GM19351 (cell line): ENCODE results near the gene DOK6.
"Not testable (repeated sequence)": the region's sequence is repeated elsewhere in the genome, so short reads cannot be mapped to it uniquely, and the experiment has no call there.

ENCODE experiments used
- ATAC-seq: cut with Tn5 transposase; IDR thresholded peaks from one replicate; pipeline ENCODE4 v1.9.1; 2021; ENCODE audit warnings: mild to moderate bottlenecking, moderate library complexity; ENCODE audit not compliant: unreplicated experiment

Gene DOK6

DNA sequence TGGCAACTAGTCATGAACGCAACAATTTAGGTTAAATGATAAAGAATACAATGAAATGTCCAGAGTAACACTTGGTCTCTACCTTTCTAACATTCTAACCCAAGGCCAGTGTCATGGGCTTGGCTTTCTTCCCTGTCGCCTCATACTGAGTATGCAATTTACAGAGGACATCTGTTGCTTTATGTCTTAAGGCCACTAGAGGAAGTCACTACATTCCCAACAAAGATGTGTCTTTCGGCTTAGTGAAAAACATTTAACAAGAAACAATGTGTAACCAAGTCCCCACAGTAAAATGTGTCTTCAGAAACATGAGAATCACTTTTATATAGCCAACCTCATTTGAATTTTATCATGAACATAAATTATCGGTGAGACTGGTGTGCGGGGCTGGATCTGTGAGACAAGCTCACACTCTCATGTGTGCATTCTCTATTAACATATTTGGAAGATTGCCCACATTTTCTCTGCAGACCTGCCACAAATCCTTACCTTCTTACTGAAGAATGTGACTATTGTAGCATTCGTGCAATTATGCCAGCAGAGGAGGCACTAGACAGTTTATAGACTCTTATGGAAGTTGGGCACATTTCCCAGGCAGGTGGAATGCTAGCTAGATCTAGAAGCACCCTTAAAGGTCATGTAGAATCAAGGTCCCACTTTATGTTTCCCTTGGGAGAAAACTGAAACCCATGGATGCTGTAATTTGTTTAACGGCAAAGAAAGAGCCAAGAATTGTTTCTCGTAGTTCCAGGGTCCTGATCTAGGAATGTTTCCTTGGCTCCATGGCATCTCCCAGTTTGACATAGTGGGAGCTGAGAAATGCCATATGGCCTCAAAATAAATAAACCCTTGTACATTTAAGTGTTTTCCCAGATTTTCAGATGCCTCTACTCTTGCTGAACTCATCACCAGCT, 445.2 kb downstream of the DOK6 start:
- no peak for ATAC-seq

- ATAC-seq: no peak
These were observed 452.4 kb downstream of the DOK6 start for GRCh38 chr18:69853051-69853450.

DNA sequence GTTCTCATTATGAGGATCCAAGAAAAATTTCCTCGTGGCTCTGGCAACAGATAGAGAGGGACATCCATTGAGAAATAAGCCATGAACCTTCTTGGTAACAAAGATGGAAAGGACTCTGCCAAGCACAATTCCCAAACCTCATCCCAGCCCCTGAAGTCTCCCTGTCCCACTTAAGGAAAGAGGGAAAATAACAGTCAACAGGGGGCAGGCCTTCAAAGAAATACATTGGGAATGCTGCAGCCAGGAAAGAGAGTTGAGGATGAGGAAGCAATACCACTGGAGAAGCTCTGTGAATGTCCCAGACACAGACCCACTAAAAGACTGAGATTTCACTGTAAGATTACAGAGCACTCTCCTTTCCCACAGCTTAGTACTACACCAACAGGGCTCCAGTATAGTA, 453.8 kb downstream of the DOK6 start:
- no peak for ATAC-seq

DNA sequence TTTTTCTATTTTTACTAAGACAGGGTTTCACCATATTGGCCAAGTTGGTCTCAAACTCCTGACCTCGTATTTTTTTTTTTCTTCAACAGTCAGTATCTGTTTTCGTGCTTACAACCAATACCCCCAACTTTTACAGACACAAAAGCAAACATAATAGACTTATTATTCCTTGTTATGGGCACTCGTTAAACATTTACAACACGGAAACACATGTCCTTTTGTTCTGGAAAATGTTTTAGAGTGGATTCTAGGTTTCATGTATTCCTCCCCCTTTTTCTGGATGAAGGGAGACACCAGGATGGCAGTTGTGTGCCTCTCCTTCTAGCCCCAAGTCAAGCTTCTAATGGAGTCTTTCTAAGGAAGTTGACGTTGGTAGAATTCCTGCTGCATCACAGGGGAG, 458.2 kb downstream of the DOK6 start:
- ATAC-seq: no peak

DNA sequence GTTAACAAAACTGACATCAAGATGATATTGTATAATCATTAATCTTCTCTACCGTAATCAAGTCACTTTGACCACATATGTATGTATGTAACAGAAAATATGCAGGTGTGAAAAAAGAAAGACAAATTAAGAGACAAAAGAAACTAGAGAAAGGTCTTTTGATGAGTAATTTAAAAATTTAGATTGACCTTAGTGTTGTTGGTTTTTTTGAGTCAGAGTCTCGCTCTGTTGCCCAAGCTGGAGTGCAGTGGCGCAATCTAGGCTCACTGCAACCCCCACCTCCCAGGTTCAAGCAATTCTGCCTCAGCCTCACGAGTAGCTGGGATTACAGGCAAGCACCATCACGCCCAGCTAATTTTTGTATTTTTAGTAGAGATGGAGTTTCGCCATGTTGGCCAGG, 464.1 kb downstream of the DOK6 start:
- ATAC-seq: peak; percentile 65

DNA sequence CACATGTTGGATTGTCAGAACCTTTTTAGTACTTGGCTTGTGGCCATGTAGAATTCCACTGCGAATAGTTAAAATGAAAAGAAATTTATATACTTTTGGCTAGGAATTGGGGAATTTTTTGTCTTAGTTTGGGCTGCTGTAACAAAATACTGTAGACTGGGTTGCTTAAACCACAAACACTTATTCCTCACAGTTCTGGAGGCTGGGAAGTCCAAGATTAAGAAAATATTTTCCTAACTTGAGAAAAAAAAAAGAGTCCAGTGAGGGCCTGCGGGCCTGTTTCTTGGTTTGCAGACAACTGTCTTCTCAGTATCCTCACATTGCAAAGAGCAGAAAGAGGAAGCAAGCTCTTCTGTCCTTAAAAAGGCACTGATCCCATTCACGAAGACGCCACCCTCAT, 465.1 kb downstream of the DOK6 start:
- no peak for ATAC-seq

DNA sequence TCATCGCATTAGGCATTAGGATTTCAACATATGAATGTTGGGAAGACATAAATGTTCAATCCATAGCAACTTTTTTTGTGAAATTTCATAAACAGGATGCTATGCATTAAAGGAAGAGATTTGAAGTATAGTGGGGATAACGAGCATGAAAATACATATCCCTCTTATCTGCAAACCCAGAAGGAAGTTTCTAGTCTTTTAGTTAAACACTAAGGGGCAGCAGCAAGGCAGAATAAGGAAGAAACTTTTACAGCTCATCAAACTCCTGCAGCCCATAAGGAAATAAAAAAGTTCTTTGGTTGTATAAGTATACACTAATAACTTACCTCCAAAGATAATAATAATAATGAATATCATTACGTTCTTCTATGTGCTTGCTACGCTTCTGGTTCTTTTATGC, 465.5 kb downstream of the DOK6 start:
- no peak for ATAC-seq

DNA sequence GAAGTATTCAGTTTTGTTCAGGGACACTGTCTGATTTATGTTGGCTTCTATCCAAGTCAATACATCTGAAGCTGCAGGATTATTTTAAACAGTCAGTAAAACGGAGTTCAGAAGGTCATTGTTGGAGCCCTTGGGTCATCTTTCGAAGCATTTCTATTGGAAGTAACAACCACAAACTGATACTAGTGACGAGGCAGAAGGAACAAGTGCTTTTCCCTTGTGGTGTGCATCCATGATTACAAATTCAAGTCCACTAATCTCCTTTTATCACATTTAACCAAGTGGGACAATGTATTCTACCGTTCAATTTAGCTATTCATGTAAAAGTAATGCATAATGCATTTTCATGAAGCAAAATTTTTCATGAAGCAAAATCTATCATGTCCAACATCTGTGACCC, 470.0 kb downstream of the DOK6 start:
- no peak for ATAC-seq

GRCh38 chr18:69871363-69871762, 470.7 kb downstream of the DOK6 start:
- no peak for ATAC-seq

GRCh38 chr18:69872661-69873060, 472.0 kb downstream of the DOK6 start:
- ATAC-seq: no peak

- ATAC-seq: no peak
These were observed 473.4 kb downstream of the DOK6 start for GRCh38 chr18:69874058-69874457.

- no peak for ATAC-seq
These were observed 475.8 kb downstream of the DOK6 start for GRCh38 chr18:69876490-69876889.

DNA sequence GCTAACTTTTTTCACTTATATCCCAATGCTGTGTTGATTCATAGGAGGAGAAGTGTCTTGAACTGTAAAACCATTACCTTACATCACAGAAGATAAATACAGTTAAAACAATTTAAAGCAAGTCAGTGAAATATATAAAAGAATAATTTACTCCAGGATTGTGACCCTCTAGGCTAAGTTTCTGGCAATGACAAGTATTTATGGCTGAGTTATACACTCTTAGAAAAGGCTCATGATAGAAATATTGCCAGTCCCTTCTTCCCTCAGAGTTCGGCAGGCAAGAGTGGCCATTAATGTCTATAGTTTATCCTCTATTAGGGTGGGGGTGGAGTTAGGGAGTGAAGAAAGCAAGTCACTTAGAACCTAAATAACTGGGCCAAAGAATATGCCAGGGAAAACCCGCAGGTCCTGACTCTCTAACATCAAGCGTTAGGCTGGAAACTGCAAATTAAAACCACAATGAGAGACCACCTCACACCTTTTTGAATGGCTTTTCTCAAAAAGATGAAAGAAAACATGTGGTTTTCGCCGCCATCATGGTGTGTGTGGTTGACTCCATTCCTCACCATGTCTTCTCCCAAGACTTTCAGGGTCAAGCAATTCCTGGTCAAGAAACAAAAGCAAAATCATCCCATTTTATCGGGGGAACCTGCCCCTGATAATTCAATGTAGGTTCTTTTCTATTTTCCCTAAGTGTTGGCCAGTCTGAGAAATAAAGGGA, 477.7 kb downstream of the DOK6 start:
- no peak for ATAC-seq

GRCh38 chr18:69879051-69879450, 478.4 kb downstream of the DOK6 start:
- ATAC-seq: not testable (repeated sequence)

GRCh38 chr18:69880083-69880482, 479.4 kb downstream of the DOK6 start:
- ATAC-seq: no peak

DNA sequence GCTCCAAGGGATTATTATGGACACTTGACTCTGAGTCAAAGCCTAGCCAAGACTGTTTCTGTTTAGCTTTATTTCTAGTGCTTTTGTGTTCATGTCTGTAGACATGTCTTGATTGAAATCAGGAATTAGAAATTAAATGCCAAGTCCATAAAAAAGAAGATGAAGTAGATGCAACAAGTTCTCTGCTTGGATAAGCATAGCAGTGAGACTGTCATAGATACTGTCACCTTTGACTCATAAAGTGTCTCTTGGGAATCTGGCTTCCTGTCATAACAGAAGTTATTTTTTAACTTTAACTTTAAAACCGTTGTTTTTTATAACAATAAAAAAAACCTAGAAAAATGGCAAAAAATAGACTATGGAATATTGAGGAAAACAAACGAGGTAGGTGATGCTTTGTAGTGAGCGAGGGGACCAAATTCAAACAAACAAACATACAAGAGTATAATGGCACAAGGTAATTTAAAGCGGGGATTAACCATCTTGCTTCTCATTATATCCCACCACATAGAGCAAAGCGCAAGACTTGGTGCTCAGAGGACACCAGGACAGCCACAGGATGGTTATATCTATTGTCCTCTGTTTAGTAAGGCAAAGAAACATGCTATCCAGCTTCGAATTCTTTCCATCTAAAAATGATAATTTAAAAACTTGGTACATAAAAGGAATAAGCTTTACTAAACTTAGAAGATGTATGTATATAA, 482.4 kb downstream of the DOK6 start:
- ATAC-seq: peak; percentile 35

- ATAC-seq: no peak
These were observed 483.1 kb downstream of the DOK6 start for GRCh38 chr18:69883781-69884180.

DNA sequence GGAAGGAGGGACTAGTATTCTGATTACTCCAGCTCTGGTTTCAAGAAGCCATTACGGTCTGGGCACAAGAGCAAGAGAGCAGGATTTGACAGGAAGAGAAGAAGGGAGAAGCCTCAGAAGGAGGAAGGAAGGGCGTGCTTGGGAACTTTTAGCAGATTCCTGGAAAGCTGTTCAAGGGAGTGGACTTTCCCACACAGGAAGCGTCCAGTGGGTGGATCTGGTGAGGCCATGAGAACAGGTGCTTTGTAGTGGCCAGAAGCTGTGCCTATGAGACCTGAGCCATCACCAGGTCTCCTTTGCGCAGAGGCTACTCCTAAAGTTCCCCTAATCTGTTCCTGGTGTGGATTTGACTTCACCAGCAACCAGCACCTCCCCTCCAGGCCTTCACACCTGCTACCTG, 484.7 kb downstream of the DOK6 start:
- ATAC-seq: no peak

DNA sequence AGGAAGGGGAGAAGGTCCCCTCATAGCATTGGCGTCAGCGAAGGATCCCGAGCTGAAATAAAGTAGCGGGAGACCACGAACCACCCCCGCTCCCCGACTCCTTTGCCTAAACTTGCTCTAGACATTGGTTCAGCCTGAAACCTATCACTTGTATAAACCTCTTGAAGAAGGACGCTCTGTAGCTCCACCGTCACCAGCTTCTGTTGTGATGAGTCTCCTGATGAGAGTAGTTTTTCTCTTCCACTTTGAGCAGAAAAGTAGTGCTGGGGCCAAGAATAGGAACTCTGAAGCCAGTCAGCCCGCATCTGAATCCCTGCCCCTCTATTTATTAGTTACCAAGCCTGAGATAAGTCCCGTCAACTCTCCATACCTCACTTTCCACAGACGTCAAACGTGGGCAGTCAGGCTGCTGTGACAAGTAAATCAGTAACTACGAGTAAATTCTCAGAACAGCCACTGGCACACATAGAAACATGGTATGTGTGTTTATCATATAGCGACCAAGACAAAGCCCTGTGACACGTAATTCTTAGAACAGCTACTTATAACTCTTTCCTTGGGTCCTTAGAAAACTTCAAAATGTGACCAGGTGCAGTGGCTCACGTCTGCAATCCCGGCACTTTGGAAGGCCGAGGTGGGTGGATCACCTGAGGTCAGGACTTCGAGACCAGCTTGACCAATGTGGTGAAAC, 485.3 kb downstream of the DOK6 start:
- ATAC-seq: peak; percentile 72

- no peak for ATAC-seq
These were observed 486.6 kb downstream of the DOK6 start for GRCh38 chr18:69887256-69887655.

- peak; percentile 41 for ATAC-seq
These were observed 488.3 kb downstream of the DOK6 start for GRCh38 chr18:69889009-69889408.
